HUDEP-2 (cell line): ENCODE measurements around the gene SENP7.
A peak's percentile ranks its signal among the peaks of the same experiment; 100 is the strongest.
"Not testable (repeated sequence)": the region's sequence is repeated elsewhere in the genome, so short reads cannot be mapped to it uniquely, and the experiment has no call there.

ENCODE experiments used
- DNase-seq, 76 experiments: peaks; one replicate each; lab custom pipeline; 2025; ENCODE audit not compliant: unreplicated experiment in 76 of 76; lab: John Stamatoyannopoulos, UW

The SENP7 gene

DNA sequence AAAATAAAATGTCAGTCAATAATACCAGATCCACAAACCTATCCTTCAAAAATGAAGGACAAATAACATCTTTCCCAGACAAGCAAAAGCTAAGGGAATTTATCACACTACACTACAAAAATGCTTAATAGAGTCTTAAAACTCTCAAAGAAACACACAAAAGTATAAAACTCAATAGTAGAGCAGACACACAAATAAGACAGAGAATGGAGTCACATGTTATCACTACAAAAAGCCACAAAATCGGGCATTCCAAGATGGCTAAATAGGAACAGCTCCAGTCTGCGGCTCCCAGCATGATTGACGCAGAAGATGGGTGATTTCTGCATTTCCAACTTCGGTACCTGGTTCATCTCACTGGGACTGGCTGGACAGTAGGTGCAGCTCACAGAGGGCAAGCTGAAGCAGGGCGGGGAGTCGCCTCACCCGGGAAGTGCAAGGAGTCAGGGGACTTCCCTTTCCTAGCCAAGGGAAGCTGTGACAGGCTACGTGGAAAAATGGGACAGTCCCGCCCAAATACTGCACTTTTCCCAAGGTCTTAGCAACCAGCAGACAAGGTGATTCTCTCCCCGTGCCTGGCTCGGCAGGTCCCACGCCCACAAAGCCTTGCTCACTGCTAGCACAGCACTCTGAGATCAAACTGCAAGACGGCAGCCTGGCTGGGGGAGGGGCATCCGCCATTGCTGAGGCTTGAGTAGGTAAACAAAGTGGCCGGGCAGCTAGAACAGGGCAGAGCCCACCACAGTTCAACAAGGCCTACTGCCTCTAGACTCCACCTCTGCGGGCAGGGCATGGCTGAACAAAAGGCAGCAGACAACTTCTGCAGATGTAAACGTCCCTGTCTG is 46.3 kb downstream of the SENP7 start:
- no peak for DNase-seq

GRCh38 chr3:101464235-101464634 is 48.8 kb downstream of the SENP7 start:
- DNase-seq, result no peak

- DNase-seq, result no peak
Measured at GRCh38 chr3:101461451-101461850, 51.6 kb downstream of the SENP7 start.

- no peak for DNase-seq
Measured at GRCh38 chr3:101458387-101458786, 54.6 kb downstream of the SENP7 start.

DNA sequence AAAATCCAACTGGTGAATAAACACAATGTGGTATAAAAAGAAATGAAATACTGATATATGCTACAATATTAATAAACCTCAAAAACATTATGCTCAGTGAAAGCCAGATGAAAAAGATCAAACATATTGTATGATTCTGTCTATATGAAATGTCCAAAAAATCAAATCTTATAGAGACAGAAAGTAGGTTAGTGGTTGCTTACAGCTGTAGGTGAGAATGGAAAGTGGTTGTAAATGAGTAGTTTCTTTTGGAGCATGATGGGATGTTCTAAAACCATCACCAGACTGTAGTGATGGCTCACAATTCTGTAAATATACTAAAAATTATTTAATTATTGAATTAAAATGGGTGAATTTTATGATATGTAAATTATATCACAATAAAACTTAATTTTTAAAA is 58.4 kb downstream of the SENP7 start:
- no peak for DNase-seq

DNA sequence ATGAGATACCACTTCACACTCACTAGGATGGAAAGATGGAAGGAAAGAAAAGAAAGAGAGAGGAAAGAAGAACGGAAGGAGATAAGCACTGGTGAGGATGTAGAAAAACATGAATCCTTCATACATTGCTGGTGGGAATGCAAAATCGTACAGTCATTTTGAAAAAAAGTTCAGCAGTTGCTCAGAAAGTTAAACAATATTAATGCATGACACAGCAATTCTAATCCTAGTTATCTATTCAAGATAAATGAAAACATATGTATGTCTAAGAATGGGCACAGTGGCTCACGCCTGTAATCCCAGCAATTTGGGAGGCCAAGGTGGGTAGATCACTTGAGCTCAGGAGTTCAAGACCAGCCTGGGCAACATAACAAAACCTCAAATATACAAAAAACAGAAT is 59.1 kb downstream of the SENP7 start:
- DNase-seq, result no peak

- not testable (repeated sequence) for DNase-seq
Measured at GRCh38 chr3:101438641-101439040, 74.4 kb downstream of the SENP7 start.

GRCh38 chr3:101433652-101434051 is 79.4 kb downstream of the SENP7 start:
- no peak for DNase-seq

DNA sequence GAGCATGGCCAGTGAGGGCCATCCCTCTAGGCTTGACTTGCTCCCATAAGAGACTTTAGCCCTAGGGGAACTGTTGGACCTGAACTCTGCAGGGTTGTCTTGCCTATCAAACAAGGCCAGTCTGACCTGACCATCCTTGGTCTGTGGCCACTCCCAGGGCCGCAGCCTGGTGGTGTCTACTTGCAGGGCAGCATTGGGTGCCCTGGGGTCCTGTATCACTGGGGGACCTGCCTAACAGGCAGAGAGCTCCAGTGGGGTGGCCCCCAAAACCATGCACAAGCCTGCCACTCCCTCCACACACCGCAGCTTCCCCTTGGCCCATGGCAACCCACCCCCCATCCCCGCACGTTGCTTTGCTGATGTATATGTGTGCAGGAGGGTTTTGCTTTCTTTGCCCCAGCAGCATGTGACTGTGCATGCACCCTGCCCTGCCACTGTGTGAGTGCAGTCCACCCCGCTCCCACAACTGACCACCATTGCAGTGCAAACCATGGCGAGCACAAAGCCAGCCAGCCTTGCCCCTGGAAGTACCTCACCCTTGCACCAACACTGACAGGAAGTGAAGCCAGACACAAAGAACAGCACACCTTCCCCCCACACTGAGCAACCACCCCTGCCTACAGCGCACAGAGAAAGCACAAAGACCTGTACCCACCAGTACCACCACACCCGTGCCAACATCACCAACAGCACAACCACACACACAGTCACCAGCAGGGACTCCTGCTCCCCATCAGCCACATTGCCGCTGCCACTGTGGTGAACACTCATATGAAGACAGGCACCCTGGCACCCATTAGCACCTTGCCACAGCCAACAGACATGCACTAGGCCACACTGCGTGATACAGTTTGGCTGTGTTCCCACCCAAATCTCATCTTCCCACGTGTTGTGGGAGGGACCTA is 88.8 kb downstream of the SENP7 start:
- no peak for DNase-seq

DNA sequence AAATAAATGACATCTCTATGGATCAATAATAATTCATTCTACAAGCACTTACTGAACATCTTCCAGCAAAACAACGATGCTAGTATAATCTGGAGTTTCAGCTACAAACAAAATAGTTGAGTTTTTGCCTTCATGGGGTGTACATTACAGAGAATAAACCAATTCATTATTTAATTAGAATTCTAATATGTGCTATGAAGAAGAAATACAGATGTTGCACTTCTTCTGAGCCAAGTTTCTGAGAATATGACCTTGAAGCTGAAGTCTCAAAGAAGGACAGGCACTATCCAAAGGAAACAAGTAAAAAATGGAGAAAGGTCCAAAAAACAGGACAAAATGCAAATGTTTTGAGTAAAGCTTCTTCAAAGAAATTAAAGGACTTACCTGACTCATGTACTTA is 94.2 kb downstream of the SENP7 start:
- no peak for DNase-seq

- DNase-seq, result no peak
Measured at GRCh38 chr3:101414121-101414520, 98.9 kb downstream of the SENP7 start.

DNA sequence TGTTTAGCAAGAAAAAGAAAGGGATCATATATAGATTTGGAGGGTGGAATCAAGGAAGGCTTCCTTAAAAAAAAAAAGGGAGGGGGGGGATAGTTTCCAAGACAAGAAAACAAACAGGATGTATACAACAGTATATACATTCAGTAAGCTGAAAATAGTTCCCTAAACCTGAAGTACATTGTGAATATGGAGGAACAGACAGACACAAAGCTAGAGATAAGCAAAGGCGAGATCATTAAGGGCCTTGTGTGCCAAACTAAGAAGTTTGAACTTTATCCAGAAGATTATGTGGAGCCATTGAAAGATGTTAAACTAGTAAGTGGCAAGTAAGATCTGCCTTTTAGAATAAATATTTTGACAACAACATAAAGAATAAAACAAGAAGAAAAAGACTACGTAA is 99.4 kb downstream of the SENP7 start:
- peak in 3 of 76 experiments; percentile 3 to 15 (median 14) for DNase-seq

- DNase-seq, result peak in 10 of 76 experiments; percentile 3 to 42 (median 14)
Measured at GRCh38 chr3:101391413-101391950, 121.5 kb downstream of the SENP7 start.

GRCh38 chr3:101388706-101389105 is 124.3 kb downstream of the SENP7 start:
- no peak for DNase-seq

DNA sequence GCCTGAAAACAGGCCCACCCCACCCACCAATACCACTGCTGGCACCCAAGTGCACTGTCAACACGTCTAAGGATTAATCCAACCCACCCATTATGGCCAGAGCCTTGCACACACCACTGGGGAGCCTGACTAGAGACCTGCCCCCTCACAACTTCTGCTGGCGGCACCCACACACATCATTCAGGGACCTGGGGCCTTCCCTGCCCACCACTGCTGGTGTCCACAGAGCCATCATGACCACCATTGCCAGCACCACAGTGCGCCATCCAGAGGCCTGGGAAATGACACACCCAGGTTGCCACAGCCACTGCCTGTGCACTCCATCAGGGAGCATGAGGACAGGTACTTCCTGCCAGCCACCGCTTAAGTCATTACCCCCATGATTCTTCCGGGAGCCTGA is 125.7 kb downstream of the SENP7 start:
- no peak for DNase-seq

GRCh38 chr3:101384426-101384825 is 128.6 kb downstream of the SENP7 start:
- no peak for DNase-seq

- no peak for DNase-seq
Measured at GRCh38 chr3:101383656-101384055, 129.4 kb downstream of the SENP7 start.

DNA sequence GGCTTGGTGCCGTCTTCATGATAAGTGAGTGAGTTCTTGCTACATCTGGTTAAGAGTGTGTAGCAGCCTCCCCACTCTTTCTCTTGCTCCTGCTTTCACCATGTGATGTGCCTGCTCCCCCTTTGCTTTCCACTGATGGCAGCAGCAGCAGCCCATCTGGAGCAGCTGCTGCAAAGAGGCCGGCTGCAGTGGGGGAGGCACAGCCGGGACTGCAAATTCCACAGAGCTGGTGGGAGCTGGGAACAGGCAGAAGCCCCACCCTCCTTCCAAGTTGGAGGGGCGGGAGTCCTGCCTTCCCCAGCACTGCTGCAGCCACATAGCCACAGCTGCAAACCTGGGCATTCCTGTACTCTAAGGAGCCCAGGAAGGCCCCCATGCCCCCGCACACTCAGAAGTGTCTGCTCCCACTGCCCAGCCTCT is 129.8 kb downstream of the SENP7 start:
- DNase-seq, result no peak

DNA sequence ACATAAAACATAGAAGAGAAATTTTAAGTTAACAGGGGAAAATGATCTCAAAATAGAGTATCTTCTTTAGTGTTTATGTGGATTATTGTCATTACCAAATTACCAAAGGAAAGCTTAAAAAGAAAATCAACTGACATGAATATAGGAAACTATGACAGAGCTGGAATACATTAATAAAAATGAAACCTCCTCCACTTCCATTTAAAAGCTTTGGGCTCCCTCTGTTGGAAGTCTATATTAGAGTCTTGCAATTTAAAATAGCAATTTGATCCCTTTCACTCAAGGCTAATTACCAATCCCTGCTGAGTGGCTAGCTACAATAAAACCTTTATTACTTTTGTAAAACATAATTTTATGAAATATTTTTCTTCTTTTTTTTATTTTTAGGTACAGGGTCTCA is 131.2 kb downstream of the SENP7 start:
- peak in 29 of 76 experiments; percentile 3 to 55 (median 28) for DNase-seq

GRCh38 chr3:101379658-101380376 is 133.2 kb downstream of the SENP7 start:
- no peak for DNase-seq

DNA sequence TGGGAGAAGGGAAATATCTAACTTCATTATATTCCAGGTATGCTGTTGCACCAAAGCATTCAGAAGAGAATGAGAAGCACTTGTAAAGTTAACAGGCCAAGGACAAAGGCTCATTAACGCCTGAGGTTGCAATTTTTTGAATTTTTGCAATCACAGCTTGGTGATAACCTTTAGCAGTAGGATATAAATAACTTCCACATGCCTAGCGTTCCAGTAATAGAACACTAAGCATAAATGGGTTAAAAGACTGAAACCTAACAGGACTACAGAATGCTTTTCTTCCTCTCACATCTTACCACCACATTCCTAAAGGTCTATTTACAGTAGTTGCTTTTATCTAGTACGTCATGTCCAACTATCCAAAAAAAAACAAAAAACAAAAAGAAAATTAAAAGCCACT is 135.2 kb downstream of the SENP7 start:
- DNase-seq, result no peak
